Heart right ventricle (tissue), 16 donors: Measurements from ENCODE around the gene MFSD6. TPM values are rescaled to one million over a fixed set of nuclear protein-coding genes. Genes with fewer than 3 reads are reported as not detected.

Experiments used
- ATAC-seq, 8 donors: fragments of 200-7000 bp; cut with Tn5 transposase; one replicate each; pipeline ENCODE4 v1.9.1; 2020; ENCODE audit warnings: mild to moderate bottlenecking in 8 of 8, moderate library complexity in 8 of 8, moderate number of reproducible peaks in 1 of 8
- DNase-seq, 2 donors: peaks; one replicate each; pipeline ENCODE4 v3.0.0-alpha.2; 2020
- H3K27ac ChIP-seq, 10 donors: fragments of 200-600 bp; sonication (generic) in 2 of 10; one replicate each; pipeline versions ENCODE4 v1.5.0 to v1.8.0; 2020 to 2022; ENCODE audit warnings: mild to moderate bottlenecking in 3 of 10
- H3K27me3 ChIP-seq, 7 donors: fragments of 200-600 bp; one replicate each; pipeline ENCODE4 v1.8.0; 2021 to 2022; ENCODE audit warnings: mild to moderate bottlenecking in 2 of 7
- H3K36me3 ChIP-seq, 9 donors: fragments of 200-600 bp; sonication (generic) in 1 of 9; one replicate each; pipeline versions ENCODE4 v1.5.0 to v1.8.0; 2020 to 2022; ENCODE audit warnings: mild to moderate bottlenecking in 2 of 9
- H3K4me1 ChIP-seq, 9 donors: fragments of 200-600 bp; sonication (generic) in 1 of 9; one replicate each; pipeline versions ENCODE4 v1.5.0 to v1.8.0; 2020 to 2022; ENCODE audit warnings: mild to moderate bottlenecking in 4 of 9
- H3K4me3 ChIP-seq, 10 donors: fragments of 200-600 bp; sonication (generic) in 2 of 10; one replicate each; pipeline versions ENCODE4 v1.5.0 to v1.8.0; 2020 to 2022; ENCODE audit warnings: mild to moderate bottlenecking in 7 of 10, moderate library complexity in 2 of 10
- H3K9me3 ChIP-seq, 11 donors: fragments of 200-600 bp in 10 of 11; sonication (generic) in 2 of 11; one replicate each; pipeline versions ENCODE4 v1.5.0 to v1.8.0; 2013 to 2022; ENCODE audit warnings: mild to moderate bottlenecking in 2 of 11, control low read depth in 1 of 11, moderate library complexity in 1 of 11
- WGBS, 2 donors: extraction: QIAGEN DNeasy Blood & Tissue Kit; methylation state at CpG; one replicate each; pipeline ENCODE4 v1.1.7; 2013; ENCODE audit warnings: inconsistent platforms in 1 of 2; 5-methylcytosine and 5-hydroxymethylcytosine counted together
- intact Hi-C, 10 donors: fragments of 100-400 bp; cut with DNase I; formaldehyde crosslinking; loops; one replicate each; pipeline versions ENCODE4 v1.11.1 to v1.14.2; 2022
- polyA plus RNA-seq, 2 donors: library from polyadenylated mRNA; stranded (reverse); fragments of 200-250 nt; gene quantifications; one replicate each; pipeline ENCODE4 v1.2.3, GENCODE V29; 2013
- total RNA-seq, 10 donors: library from RNA; stranded (reverse); fragmentation: NEBNext Ultra II Directional in 3 of 10; extraction: Animal tissue kit (Norgen Biotek cat#: 25700) in 3 of 10; gene quantifications; one replicate each; pipeline versions ENCODE4 v1.2.1 to v1.2.4, GENCODE V29; 2021 to 2023
- TF ChIP-seq, protein P1 (sequence below), 9 donors: fragments of 200-600 bp; sonication (generic) in 2 of 9; IDR thresholded peaks; one replicate each; pipeline versions ENCODE4 v1.5.0 to v1.8.0; 2021 to 2022; ENCODE audit warnings: antibody characterized with exemption in 9 of 9, mild to moderate bottlenecking in 5 of 9, moderate library complexity in 1 of 9
- donor health status: Arrhythmogenic right ventricular cardiomyopathy.
- donor health status: ischemic (EF 13 %, LVEDD 7.1; RV severe dilation, severe dysfunction).
- donor health status: healthy with polysubstance abuse.
- donor health status: DM: no; HTN: yes; CAD: no.
- donor health status: DM: no; HTN: no; CAD: no.
- donor health status: ischemic (EF 25% LVEDD 6.9; RV normal size, moderate dysfunction).
- donor health status: ischemic (EF 25% LVEDD 5.7; RV mildly dilated, moderate dysfunction).
- donor health status: healthy.
- donor health status: DM: yes; HTN: yes; CAD: no.
- donor health status: Ischemic cardiomyopathy.
- donor health status: ischemic (EF 35%, LVEDD 5.7; RV mildly dilated, moderate dysfunction).
- donor health status: nonischemic (EF 11% LVEDD 7.7; RV severe dilation, severe dysfunction).
- donor health status: DM: yes; HTN: yes; CAD: no.
- donor health status: PGD.
- donor health status: ischemic (EF 29% LVEDD 5.4; RV normal size, mild dysfunction).
- donor health status: nonischemic (EF 23%, LVEDD 6.1; RV moderate dilation, normal function).

MFSD6 gene
- total and polyA plus RNA-seq, 12 donors = 9.7 to 26.7 (median 15.9) TPM

- peaks cover 0 to 27% (median 10%) of the 10 kb centered on the region in 9 donors for H3K4me1 ChIP-seq
- intact Hi-C loops = no loop called here
- no peak for ATAC-seq
- H3K27me3 ChIP-seq = no peaks in the 10 kb centered on the region
- DNase-seq = no peak
- no peaks in the 10 kb centered on the region for H3K36me3 ChIP-seq
- 82 to 83% methylated on average over 3 of the region's 3 CpGs for WGBS, 2 donors
- TF ChIP-seq, protein P1, sequence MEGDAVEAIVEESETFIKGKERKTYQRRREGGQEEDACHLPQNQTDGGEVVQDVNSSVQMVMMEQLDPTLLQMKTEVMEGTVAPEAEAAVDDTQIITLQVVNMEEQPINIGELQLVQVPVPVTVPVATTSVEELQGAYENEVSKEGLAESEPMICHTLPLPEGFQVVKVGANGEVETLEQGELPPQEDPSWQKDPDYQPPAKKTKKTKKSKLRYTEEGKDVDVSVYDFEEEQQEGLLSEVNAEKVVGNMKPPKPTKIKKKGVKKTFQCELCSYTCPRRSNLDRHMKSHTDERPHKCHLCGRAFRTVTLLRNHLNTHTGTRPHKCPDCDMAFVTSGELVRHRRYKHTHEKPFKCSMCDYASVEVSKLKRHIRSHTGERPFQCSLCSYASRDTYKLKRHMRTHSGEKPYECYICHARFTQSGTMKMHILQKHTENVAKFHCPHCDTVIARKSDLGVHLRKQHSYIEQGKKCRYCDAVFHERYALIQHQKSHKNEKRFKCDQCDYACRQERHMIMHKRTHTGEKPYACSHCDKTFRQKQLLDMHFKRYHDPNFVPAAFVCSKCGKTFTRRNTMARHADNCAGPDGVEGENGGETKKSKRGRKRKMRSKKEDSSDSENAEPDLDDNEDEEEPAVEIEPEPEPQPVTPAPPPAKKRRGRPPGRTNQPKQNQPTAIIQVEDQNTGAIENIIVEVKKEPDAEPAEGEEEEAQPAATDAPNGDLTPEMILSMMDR (IDR thresholded peaks at IDR 0.05) = no peak
- H3K9me3 ChIP-seq = no peaks in the 10 kb centered on the region
- peak overlapping the region in 5 of 10 donors; percentile 15 to 67 (median 26) for H3K27ac ChIP-seq
- H3K4me3 ChIP-seq = no peak overlapping the region
Measured at GRCh38 chr2:190478572-190479195, 70.5 kb downstream of the MFSD6 start.

DNA sequence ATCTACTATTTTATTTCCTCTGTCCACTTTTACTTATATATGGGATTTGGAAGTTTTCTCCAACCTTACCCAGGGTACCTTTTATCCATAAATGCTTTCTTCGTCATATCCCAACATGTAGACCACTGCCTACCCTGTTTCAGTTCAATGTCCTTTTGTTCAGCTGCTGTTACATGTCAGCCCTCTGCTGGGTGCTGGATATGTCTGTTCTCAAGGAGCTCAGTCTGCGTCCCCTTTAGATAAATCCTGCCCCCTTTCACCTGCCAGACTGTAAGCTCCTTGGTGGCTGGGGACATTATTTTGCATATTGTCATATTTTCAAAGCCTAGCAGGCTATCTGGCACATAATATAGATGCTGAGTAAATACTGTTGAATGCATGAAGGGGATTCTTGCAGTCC lies 73.2 kb downstream of the MFSD6 start:
- no peak overlapping the region for H3K4me3 ChIP-seq
- intact Hi-C loops = no loop called here
- TF ChIP-seq, protein P1 (IDR thresholded peaks at IDR 0.05) = peak in 1 of 9 donors; percentile 20
- no peak for DNase-seq
- H3K27ac ChIP-seq = peak overlapping the region in 1 of 10 donors; percentile 7
- WGBS, 2 donors = 39 to 77% methylated on average over 2 of the region's 2 CpGs
- H3K27me3 ChIP-seq = no peaks in the 10 kb centered on the region
- H3K9me3 ChIP-seq = no peaks in the 10 kb centered on the region
- no peak for ATAC-seq
- H3K4me1 ChIP-seq = peaks cover 0 to 46% (median 12%) of the 10 kb centered on the region in 9 donors
- no peaks in the 10 kb centered on the region for H3K36me3 ChIP-seq

- ATAC-seq = no peak
- intact Hi-C loops = no loop called here
- DNase-seq = no peak
- no peak overlapping the region for H3K4me3 ChIP-seq
- H3K27me3 ChIP-seq = no peaks in the 10 kb centered on the region
- H3K9me3 ChIP-seq = no peaks in the 10 kb centered on the region
- no peaks in the 10 kb centered on the region for H3K36me3 ChIP-seq
- H3K4me1 ChIP-seq = peaks cover 0 to 54% (median 13%) of the 10 kb centered on the region in 9 donors
- TF ChIP-seq, protein P1 (IDR thresholded peaks at IDR 0.05) = no peak
- peak overlapping the region in 1 of 10 donors; percentile 7 for H3K27ac ChIP-seq
Measured at GRCh38 chr2:190482451-190482850, 74.3 kb downstream of the MFSD6 start.

- ATAC-seq = peak in 5 of 8 donors; percentile 42 to 52 (median 50)
- TF ChIP-seq, protein P1 (IDR thresholded peaks at IDR 0.05) = no peak
- Histone ChIP-seq H3K9me3 (no peaks in the 10 kb centered on the region), H3K36me3 (peaks cover 0 to 31% (median 1%) of the 10 kb centered on the region in 9 donors), H3K27me3 (no peaks in the 10 kb centered on the region), H3K27ac (peak overlapping the region in 4 of 10 donors; percentile 8 to 38 (median 10)), H3K4me3 (no peak overlapping the region), H3K4me1 (peaks cover 0 to 40% (median 7%) of the 10 kb centered on the region in 9 donors)
- intact Hi-C loops = loop anchor here in 1 of 10 donors (5.0 kb wide), 1 partner anchor 79 kb away; the partner anchor contains the start of gene MFSD6
- no peak for DNase-seq
- WGBS, 2 donors = 49% methylated on average over 3 of the region's 3 CpGs
Measured at GRCh38 chr2:190486037-190486623, 78.0 kb downstream of the MFSD6 start.
